Measurements from ENCODE around the gene GNAQ. TPM values are rescaled to one million over a fixed set of nuclear protein-coding genes. Genes with fewer than 3 reads are reported as not detected.

GNAQ gene
- polyA plus RNA-seq, 2 of the 4 experiments (the other 2 are of a cell fraction), result 17.9 to 60.0 TPM

DNA sequence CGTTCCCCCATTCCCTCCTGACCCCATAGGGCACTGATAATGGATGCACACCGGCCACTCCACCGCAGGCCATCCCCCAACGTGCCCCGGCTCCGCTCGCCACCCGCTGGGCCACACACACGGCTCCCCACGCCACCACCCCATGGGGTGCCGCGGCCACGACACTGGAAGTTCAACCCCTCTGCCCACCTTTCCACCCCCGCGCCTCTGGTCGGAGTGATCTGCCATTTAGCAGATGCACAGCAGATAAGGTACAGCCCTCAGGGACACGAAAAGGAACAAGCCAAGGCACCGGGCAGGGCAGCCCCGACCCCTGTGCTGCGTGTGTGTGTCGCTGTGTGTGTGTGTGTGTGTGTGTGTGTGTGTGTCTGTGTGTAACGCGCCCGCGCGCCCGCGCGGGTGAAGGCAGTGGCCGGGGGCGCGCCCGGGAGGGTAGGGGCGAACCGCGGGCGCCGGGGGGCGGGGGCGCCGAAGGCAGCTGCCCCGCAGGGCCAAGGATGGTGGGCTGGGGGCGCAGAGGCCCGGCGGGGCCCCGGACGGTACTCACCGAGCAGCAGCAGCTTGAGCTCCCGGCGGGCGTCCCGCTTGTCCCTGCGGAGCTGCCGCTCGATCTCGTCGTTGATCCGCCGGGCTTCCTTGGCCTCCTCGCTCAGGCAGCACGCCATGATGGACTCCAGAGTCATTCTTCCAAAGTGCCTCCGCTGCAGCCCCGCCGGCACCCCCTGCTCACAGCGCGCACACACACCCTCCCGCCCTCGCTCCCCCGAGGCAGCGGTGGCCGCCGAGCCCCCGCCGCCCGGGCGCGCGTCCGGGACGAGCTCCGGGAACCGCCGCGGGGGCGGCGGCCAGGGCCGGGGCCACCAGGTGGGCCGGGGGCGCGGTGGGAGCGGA is 813 bp downstream of the GNAQ start:
- 7% methylated on average over 13 of the region's 91 CpGs for WGBS (ENCODE audit: missing lambda C conversion rate)
- DNase-seq (ENCODE audit: low read depth in 1 of 2, low spot score in 1 of 2) (peak in 1 of 2 experiments; percentile 52), ATAC-seq (peak; percentile 36 to 48), FAIRE-seq (no peak)
- TF ChIP-seq BHLHE40 (IDR thresholded peaks at IDR 0.05; ENCODE audit: low read depth, low read length) (no peak), GATA3 (IDR thresholded peaks at IDR 0.05; ENCODE audit: borderline replicate concordance) (peak; percentile 50; the same call in 1 of the 2 replicates), SMC3 (IDR thresholded peaks at IDR 0.05) (0 out of 3 replicates have a peak, but pooled peaks have one; percentile 15), MAX (IDR thresholded peaks at IDR 0.05) (peak; percentile 65)
- Histone ChIP-seq H3K27ac (peak overlapping the region; percentile 91 to 97), H3K4me2 (peak overlapping the region; percentile 91), H3K4me3 (peak overlapping the region; percentile 66), H3K4me1 (peaks cover 53% of the 10 kb centered on the region), H3K9me3 (no peaks in the 10 kb centered on the region)
- CTCF ChIA-PET, result interaction anchor here (1.0 to 1.2 kb wide), 2 partner anchors 39 to 183 kb away, joined by 3 to 4 read pairs; no protein-coding TSS in a partner anchor
- POLR2A ChIA-PET, result interaction anchor here (1.0 to 1.9 kb wide), 2 partner anchors 8 to 191 kb away, joined by 4 to 6 read pairs; no protein-coding TSS in a partner anchor

GRCh38 chr9:78030296-78030552 is 1.4 kb downstream of the GNAQ start:
- ChIA-PET CTCF (interaction anchor here (1.0 kb wide), 2 partner anchors 38 to 189 kb away, joined by 3 read pairs; no protein-coding TSS in a partner anchor), POLR2A (no interaction called here)
- TF ChIP-seq HOXB5 (CRISPR knock-in tag; IDR thresholded peaks at IDR 0.05), result no peak
- TF ChIP-seq, protein P1, sequence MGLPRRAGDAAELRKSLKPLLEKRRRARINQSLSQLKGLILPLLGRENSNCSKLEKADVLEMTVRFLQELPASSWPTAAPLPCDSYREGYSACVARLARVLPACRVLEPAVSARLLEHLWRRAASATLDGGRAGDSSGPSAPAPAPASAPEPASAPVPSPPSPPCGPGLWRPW (IDR thresholded peaks at IDR 0.05), result no peak
- TF ChIP-seq EP300 (IDR thresholded peaks at IDR 0.05), result no peak
- TF ChIP-seq JUNB (IDR thresholded peaks at IDR 0.05), result no peak
- TF ChIP-seq SREBF2 (IDR thresholded peaks at IDR 0.05), result no peak
- TF ChIP-seq RARB (CRISPR knock-in tag; IDR thresholded peaks at IDR 0.05), result no peak
- TF ChIP-seq FOSB (CRISPR knock-in tag; IDR thresholded peaks at IDR 0.05), result no peak
- no peak for TF ChIP-seq NPAS2 (CRISPR knock-in tag; IDR thresholded peaks at IDR 0.05; ENCODE audit: borderline replicate concordance)
- TF ChIP-seq CEBPB (IDR thresholded peaks at IDR 0.05), result no peak
- TF ChIP-seq CBX2 (IDR thresholded peaks at IDR 0.05; ENCODE audit: borderline replicate concordance, low read depth), result no peak
- TF ChIP-seq, protein P2, sequence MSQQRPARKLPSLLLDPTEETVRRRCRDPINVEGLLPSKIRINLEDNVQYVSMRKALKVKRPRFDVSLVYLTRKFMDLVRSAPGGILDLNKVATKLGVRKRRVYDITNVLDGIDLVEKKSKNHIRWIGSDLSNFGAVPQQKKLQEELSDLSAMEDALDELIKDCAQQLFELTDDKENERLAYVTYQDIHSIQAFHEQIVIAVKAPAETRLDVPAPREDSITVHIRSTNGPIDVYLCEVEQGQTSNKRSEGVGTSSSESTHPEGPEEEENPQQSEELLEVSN (IDR thresholded peaks at IDR 0.05; ENCODE audit: borderline replicate concordance, low read depth), result no peak
- TF ChIP-seq MAZ (IDR thresholded peaks at IDR 0.05; ENCODE audit: borderline replicate concordance, low read depth, low read length), result no peak
- no peak for TF ChIP-seq JUN (IDR thresholded peaks at IDR 0.05)
- TF ChIP-seq MAX (IDR thresholded peaks at IDR 0.05), result no peak
- WGBS (ENCODE audit: missing lambda C conversion rate), result 5% methylated on average over 8 of the region's 8 CpGs
- peak; percentile 18 to 23 for DNase-seq (ENCODE audit: low read depth in 1 of 2, low spot score in 1 of 2)
- H3K9me3 ChIP-seq, result no peaks in the 10 kb centered on the region
- ATAC-seq, result peak; percentile 5 to 56; a peak in 5 of 6 replicates
- peaks cover 58% of the 10 kb centered on the region for H3K4me1 ChIP-seq
- peak overlapping the region; percentile 91 for H3K4me2 ChIP-seq
- FAIRE-seq, result no peak
- H3K27ac ChIP-seq, result peak overlapping the region; percentile 91 to 97
- peak overlapping the region; percentile 66 for H3K4me3 ChIP-seq

- FAIRE-seq (no peak), ATAC-seq (no peak), DNase-seq (ENCODE audit: low read depth in 1 of 2, low spot score in 1 of 2) (no peak)
- Histone ChIP-seq H3K4me3 (peak overlapping the region; percentile 66), H3K27ac (peak overlapping the region; percentile 91 to 97; a peak in 5 of 6 replicates), H3K4me2 (peak overlapping the region; percentile 91), H3K4me1 (peaks cover 54% of the 10 kb centered on the region), H3K9me3 (no peaks in the 10 kb centered on the region)
- TF ChIP-seq TP53 (CRISPR knock-in tag; IDR thresholded peaks at IDR 0.05) (no peak), KDM5A (IDR thresholded peaks at IDR 0.05) (no peak), ZNF302 (CRISPR knock-in tag; IDR thresholded peaks at IDR 0.05) (no peak)
- TF ChIP-seq, protein P2 (IDR thresholded peaks at IDR 0.05; ENCODE audit: borderline replicate concordance, low read depth), result no peak
- ChIA-PET POLR2A (no interaction called here), CTCF (interaction anchor here (0.7 to 1.0 kb wide), 2 partner anchors 56 to 188 kb away, joined by 3 read pairs; no protein-coding TSS in a partner anchor)
- 14% methylated on average over 7 of the region's 7 CpGs for WGBS (ENCODE audit: missing lambda C conversion rate)
Measured at GRCh38 chr9:78029551-78030295, 1.9 kb downstream of the GNAQ start.
